A673 (cell line): ENCODE data around the gene FGGY.

Experiments used
- EZH2 ChIP-seq: fragments of 200-600 bp; sonication (generic); IDR thresholded peaks from 2 replicates; pipeline ENCODE4 v1.6.1; 2017; ENCODE audit warnings: borderline replicate concordance, low read depth, mild to moderate bottlenecking, mixed read lengths, antibody characterized with exemption, low read length; ENCODE audit not compliant: poor library complexity, severe bottlenecking
- TF ChIP-seq, protein P1 (sequence below): fragments of 300-800, 200-600 bp; sonication (generic); conservative IDR thresholded peaks from 2 replicates; pipeline ENCODE4 v1.5.1; 2017; ENCODE audit warnings: low read depth, mild to moderate bottlenecking, antibody characterized with exemption, low read length, moderate library complexity, mixed read lengths

DNA sequence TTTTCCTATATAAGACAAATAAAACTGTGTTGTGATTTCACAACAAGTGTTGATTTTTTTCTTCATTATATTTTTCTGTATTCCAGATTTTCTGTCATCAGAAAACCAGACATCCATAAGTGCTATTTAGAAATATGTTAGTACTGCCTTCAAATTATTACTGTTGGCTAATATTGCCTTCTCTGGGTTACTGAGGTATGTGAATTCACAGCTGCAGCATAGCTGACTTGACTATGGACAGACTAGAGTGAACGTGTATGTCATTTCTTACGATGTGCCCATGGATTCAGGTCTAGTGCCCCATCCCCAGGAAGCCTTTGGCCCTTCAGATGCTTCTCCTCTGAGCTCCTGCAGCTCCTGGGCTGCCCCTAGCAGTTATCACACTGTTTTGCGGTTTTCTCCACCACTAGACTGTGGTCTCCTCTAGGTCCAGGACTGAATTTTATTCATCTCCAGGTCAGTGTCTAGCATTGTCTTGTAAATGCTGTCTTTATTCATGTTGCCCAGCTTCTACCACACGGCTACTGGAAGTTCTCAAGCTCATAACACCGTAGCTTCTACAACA lies 118.5 kb downstream of the FGGY start:
- TF ChIP-seq, protein P1, sequence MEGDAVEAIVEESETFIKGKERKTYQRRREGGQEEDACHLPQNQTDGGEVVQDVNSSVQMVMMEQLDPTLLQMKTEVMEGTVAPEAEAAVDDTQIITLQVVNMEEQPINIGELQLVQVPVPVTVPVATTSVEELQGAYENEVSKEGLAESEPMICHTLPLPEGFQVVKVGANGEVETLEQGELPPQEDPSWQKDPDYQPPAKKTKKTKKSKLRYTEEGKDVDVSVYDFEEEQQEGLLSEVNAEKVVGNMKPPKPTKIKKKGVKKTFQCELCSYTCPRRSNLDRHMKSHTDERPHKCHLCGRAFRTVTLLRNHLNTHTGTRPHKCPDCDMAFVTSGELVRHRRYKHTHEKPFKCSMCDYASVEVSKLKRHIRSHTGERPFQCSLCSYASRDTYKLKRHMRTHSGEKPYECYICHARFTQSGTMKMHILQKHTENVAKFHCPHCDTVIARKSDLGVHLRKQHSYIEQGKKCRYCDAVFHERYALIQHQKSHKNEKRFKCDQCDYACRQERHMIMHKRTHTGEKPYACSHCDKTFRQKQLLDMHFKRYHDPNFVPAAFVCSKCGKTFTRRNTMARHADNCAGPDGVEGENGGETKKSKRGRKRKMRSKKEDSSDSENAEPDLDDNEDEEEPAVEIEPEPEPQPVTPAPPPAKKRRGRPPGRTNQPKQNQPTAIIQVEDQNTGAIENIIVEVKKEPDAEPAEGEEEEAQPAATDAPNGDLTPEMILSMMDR: no peak
- TF ChIP-seq EZH2: no peak
